ENCODE results near the gene VBP1. TPM values are rescaled to one million over a fixed set of nuclear protein-coding genes. Genes with fewer than 3 reads are reported as not detected.

VBP1 gene
- polyA plus RNA-seq, 1 donor (not counting 4 experiments of a cell fraction or from before 2014, with no cell fraction given), result 66.8 TPM

DNA sequence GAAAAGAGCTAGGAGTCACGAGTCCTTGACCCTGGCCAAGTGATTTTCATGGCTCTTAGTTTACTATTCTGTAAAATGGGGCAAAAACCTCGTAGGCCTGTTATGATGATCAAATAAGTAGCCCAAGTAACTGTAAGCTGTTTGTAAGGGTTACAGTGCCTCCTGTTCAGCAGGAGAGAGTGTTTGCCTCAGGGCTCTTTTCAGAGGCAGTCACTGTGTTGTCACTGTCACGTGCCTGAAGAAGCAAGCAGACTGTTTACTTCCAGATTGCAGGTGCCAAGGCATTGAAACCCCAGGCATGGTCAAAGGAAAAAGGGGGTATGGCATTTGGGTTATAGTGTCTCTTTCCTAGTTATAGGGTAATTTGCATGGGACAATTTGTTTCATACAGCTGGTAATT lies 43.5 kb downstream of the VBP1 start:
- Histone ChIP-seq H3K4me3 (ENCODE audit: control insufficient read depth in 2 of 3, extremely low read depth in 1 of 3, insufficient read depth in 2 of 3, low read depth in 1 of 3, low read length in 3 of 3) (no peak overlapping the region), H2AFZ (ENCODE audit: control insufficient read depth, low read length) (no peak overlapping the region), H3K27me3 (ENCODE audit: control insufficient read depth, extremely low read depth, insufficient read depth, low read length) (no peaks in the 10 kb centered on the region), H3K27ac (ENCODE audit: control insufficient read depth, insufficient read depth, low read length) (no peak overlapping the region), H3K4me2 (ENCODE audit: control insufficient read depth, extremely low read depth, insufficient read depth, low read depth, low read length) (no peak overlapping the region), H3K79me2 (ENCODE audit: control insufficient read depth, insufficient read depth, low read length) (no peaks in the 10 kb centered on the region), H3K9me3 (ENCODE audit: control insufficient read depth, low read depth, low read length) (no peaks in the 10 kb centered on the region), H3K36me3 (ENCODE audit: control insufficient read depth in 2 of 2, extremely low read depth in 1 of 2, insufficient read depth in 2 of 2, low read length in 2 of 2) (no peaks in the 10 kb centered on the region), H4K20me1 (ENCODE audit: control insufficient read depth, extremely low read depth, insufficient read depth, low read length) (no peaks in the 10 kb centered on the region), H3K9ac (ENCODE audit: control insufficient read depth, extremely low read depth, insufficient read depth, low read length) (no peak overlapping the region), H3K4me1 (ENCODE audit: control insufficient read depth, extremely low read depth, insufficient read depth, low read length) (no peaks in the 10 kb centered on the region), H3K9me1 (ENCODE audit: control insufficient read depth, extremely low read depth, insufficient read depth, low read length) (no peaks in the 10 kb centered on the region)
- dilution Hi-C loops (cut with MboI; ENCODE audit: extremely low pct_ligation_motif_present, low sequenced_read_pairs), result no loop called here
- no peak for TF ChIP-seq EZH2 (IDR thresholded peaks at IDR 0.05; ENCODE audit: low read length)
- TF ChIP-seq, protein P1, sequence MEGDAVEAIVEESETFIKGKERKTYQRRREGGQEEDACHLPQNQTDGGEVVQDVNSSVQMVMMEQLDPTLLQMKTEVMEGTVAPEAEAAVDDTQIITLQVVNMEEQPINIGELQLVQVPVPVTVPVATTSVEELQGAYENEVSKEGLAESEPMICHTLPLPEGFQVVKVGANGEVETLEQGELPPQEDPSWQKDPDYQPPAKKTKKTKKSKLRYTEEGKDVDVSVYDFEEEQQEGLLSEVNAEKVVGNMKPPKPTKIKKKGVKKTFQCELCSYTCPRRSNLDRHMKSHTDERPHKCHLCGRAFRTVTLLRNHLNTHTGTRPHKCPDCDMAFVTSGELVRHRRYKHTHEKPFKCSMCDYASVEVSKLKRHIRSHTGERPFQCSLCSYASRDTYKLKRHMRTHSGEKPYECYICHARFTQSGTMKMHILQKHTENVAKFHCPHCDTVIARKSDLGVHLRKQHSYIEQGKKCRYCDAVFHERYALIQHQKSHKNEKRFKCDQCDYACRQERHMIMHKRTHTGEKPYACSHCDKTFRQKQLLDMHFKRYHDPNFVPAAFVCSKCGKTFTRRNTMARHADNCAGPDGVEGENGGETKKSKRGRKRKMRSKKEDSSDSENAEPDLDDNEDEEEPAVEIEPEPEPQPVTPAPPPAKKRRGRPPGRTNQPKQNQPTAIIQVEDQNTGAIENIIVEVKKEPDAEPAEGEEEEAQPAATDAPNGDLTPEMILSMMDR (optimal IDR thresholded peaks at IDR 0.05 in 1 of 3, IDR thresholded peaks at IDR 0.05 in 1 of 3, conservative IDR thresholded peaks at IDR 0.05 in 1 of 3; ENCODE audit: extremely low read depth in 1 of 3, insufficient read depth in 2 of 3, low read length in 3 of 3), result no peak
- FAIRE-seq (no peak), DNase-seq (ENCODE audit: low read depth, low spot score) (no peak)

DNA sequence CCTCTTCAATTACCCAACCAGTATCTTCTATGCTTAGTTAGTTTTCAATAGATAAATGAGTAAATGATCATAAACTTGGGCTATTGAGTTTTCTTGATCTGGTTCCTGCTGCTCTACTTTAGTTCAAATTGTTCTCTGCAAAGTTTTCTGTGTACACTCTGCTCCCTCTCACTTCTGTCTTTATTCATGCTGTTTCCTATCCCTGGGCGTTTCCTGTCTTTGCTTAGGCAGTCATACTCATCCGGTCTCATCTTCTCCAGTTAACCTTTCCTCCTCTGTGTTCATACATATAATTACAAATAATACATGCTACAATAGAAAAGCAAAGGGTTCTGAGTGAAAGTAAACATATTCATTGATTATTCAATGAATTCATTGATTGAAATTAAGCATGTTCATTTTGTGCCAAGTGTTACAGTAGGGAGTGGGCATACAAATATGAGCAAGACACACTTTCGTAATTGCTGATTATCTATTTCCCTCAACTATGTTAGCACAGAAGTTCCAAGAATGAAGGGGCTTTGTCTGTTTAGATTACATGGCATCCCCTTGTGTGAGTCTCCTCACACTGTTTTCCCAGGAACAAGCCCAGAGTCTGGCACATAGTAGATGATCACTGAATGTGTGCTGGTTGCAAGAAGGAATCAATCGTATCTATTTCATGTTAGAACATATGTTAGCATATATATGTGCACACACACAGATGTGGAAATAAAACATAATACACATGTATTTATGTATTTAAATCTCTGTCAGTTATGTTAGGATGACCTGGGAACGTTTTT lies 46.9 kb downstream of the VBP1 start:
- Histone ChIP-seq H3K36me3 (ENCODE audit: control insufficient read depth in 2 of 2, extremely low read depth in 1 of 2, insufficient read depth in 2 of 2, low read length in 2 of 2) (no peaks in the 10 kb centered on the region), H3K79me2 (ENCODE audit: control insufficient read depth, insufficient read depth, low read length) (no peaks in the 10 kb centered on the region), H3K9me1 (ENCODE audit: control insufficient read depth, extremely low read depth, insufficient read depth, low read length) (no peaks in the 10 kb centered on the region), H3K27me3 (ENCODE audit: control insufficient read depth, extremely low read depth, insufficient read depth, low read length) (no peaks in the 10 kb centered on the region), H3K9ac (ENCODE audit: control insufficient read depth, extremely low read depth, insufficient read depth, low read length) (no peak overlapping the region), H3K9me3 (ENCODE audit: control insufficient read depth, low read depth, low read length) (no peaks in the 10 kb centered on the region), H3K27ac (ENCODE audit: control insufficient read depth, insufficient read depth, low read length) (no peak overlapping the region), H3K4me3 (ENCODE audit: control insufficient read depth in 2 of 3, extremely low read depth in 1 of 3, insufficient read depth in 2 of 3, low read depth in 1 of 3, low read length in 3 of 3) (no peak overlapping the region), H2AFZ (ENCODE audit: control insufficient read depth, low read length) (no peak overlapping the region), H3K4me2 (ENCODE audit: control insufficient read depth, extremely low read depth, insufficient read depth, low read depth, low read length) (no peak overlapping the region), H4K20me1 (ENCODE audit: control insufficient read depth, extremely low read depth, insufficient read depth, low read length) (no peaks in the 10 kb centered on the region), H3K4me1 (ENCODE audit: control insufficient read depth, extremely low read depth, insufficient read depth, low read length) (no peaks in the 10 kb centered on the region)
- dilution Hi-C loops (cut with MboI; ENCODE audit: extremely low pct_ligation_motif_present, low sequenced_read_pairs), result no loop called here
- FAIRE-seq (no peak), DNase-seq (ENCODE audit: low read depth, low spot score) (no peak)
- TF ChIP-seq, protein P1 (optimal IDR thresholded peaks at IDR 0.05 in 1 of 3, IDR thresholded peaks at IDR 0.05 in 1 of 3, conservative IDR thresholded peaks at IDR 0.05 in 1 of 3; ENCODE audit: extremely low read depth in 1 of 3, insufficient read depth in 2 of 3, low read length in 3 of 3), result no peak
- no peak for TF ChIP-seq EZH2 (IDR thresholded peaks at IDR 0.05; ENCODE audit: low read length)

Measured in keratinocyte (primary cell).